Measurements from ENCODE around the gene DNAAF2. TPM values are rescaled to one million over a fixed set of nuclear protein-coding genes. Genes with fewer than 3 reads are reported as not detected.

Gene DNAAF2
- total and polyA plus RNA-seq, 2 donors (not counting 1 experiment from before 2014, with no cell fraction given) = 8.5 to 26.9 TPM

DNA sequence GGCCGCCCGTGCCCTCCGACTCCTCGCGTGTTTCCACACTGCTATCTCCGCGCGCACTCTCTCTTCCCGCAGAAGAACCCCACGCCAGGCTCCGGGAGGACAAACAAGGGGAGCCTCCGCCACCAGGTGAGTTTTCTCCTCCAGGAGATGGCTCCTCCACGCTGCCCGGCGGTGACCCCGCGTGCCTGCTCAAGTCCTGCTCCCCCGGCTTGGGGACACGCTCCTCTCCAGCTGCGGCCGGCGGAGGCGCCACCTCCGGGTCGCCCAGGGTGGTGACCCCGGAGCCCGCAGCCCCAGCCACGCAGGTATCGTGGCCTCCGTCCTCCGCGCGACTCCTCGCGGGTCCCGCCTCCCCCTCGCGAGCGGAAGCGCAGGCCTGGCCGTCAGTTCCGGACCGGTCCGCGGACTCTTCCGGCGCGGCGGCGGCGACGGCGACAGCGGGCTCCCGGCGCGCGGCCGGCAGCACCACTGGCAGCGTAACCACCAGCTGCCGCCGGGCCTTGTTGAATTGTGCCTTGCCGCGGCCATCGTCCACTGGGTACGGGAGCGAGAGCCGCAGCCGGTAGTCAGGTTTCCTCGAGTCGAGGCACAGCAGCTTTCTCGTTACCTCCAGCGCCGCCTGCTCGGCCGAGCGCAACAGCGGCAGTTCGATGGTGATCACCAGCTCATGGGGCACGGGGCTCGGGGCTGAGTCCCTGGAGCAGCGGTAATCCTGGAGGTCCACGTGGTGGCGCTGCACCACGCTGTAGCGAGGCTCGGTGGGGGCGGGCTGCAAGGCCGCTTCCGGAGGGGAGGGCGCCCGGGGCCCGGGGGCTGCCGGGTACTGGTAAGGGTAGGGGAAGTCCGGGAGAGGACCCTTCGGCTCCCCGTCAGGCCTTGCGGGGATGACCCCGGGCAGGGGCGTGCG lies 1.2 kb downstream of the DNAAF2 start:
- H3K4me1 ChIP-seq (ENCODE audit: control insufficient read depth in 2 of 2, insufficient read depth in 2 of 2, low read length in 2 of 2) = peaks cover 20 to 26% of the 10 kb centered on the region in 2 donors
- WGBS (ENCODE audit: insufficient coverage) = under 1% methylated on average over 101 of the region's 101 CpGs
- peak overlapping the region; percentile 96 for H3K4me3 Mint-ChIP-seq
- peak overlapping the region; percentile 92 for H3K9ac ChIP-seq (ENCODE audit: low read length)
- H3K36me3 ChIP-seq (replicated peaks in 1 of 2; ENCODE audit: control extremely low read depth in 1 of 2, control insufficient read depth in 1 of 2, extremely low read depth in 1 of 2, insufficient read depth in 2 of 2, low read length in 1 of 2) = peaks cover 0 to 11% of the 10 kb centered on the region in 2 experiments
- H3K4me2 ChIP-seq (replicated peaks; ENCODE audit: low read depth, low read length, poor library complexity, severe bottlenecking) = peak overlapping the region; percentile 89
- H3K4me3 ChIP-seq (ENCODE audit: control extremely low read depth in 1 of 5, extremely low read depth in 1 of 5, insufficient read depth in 1 of 5, low read depth in 2 of 5, low read length in 4 of 5) = peak overlapping the region; percentile 80 to 98 (median 91)
- H3K27me3 ChIP-seq (replicated peaks in 1 of 4; ENCODE audit: control extremely low read depth in 1 of 4, control insufficient read depth in 3 of 4, insufficient read depth in 4 of 4, low read length in 3 of 4) = no peaks in the 10 kb centered on the region
- intact Hi-C loops (cut with micrococcal nuclease) = loop anchor here (1.0 to 2.0 kb wide), 11 partner anchors 14 to 1196 kb away; partner anchors contain the start of genes KLHDC1, KLHDC2, LRR1 and MAP4K5
- ATAC-seq (ENCODE audit: low read depth) = peak; percentile 80
- H3K9me3 Mint-ChIP-seq (ENCODE audit: insufficient read depth) = no peaks in the 10 kb centered on the region
- H3K27me3 Mint-ChIP-seq = no peaks in the 10 kb centered on the region
- H3K79me2 ChIP-seq (ENCODE audit: control insufficient read depth, insufficient read depth, low read length) = peaks cover 77% of the 10 kb centered on the region
- ChIA-PET CTCF (interaction anchor here (0.6 to 5.3 kb wide), 30 partner anchors 11 to 672 kb away, joined by 3 to 93 read pairs (median 4); partner anchors contain the start of genes KLHDC1, KLHDC2, LRR1 and MGAT2), POLR2A (interaction anchor here (1.1 to 5.3 kb wide), 9 partner anchors 9 to 229 kb away, joined by 4 to 88 read pairs (median 14); partner anchors contain the start of genes KLHDC2, LRR1, MGAT2 and RPL36AL)
- peak overlapping the region; percentile 97 to 98 for H3K27ac ChIP-seq (ENCODE audit: low read length in 2 of 2)
- no peaks in the 10 kb centered on the region for H3K9me3 ChIP-seq (ENCODE audit: control extremely low read depth in 1 of 3, control insufficient read depth in 2 of 3, insufficient read depth in 1 of 3, low read length in 2 of 3)
- peaks cover 47% of the 10 kb centered on the region for H3K4me1 Mint-ChIP-seq
- H4K20me1 ChIP-seq (ENCODE audit: control insufficient read depth, insufficient read depth, low read length, poor library complexity, severe bottlenecking) = peaks cover 15% of the 10 kb centered on the region
- peak; percentile 85 for TF ChIP-seq CTCF (IDR thresholded peaks at IDR 0.05)
- no peak for TF ChIP-seq EZH2 (IDR thresholded peaks at IDR 0.05; ENCODE audit: borderline replicate concordance, insufficient read depth, low read depth, low read length, poor library complexity, severe bottlenecking)
- H3K27ac Mint-ChIP-seq = peak overlapping the region; percentile 97
- DNase-seq = peak; percentile 97
- H2AFZ ChIP-seq (ENCODE audit: insufficient read depth, low read depth, low read length, poor library complexity, severe bottlenecking) = peak overlapping the region; percentile 80

All from B cell (primary cell).